K562 (cell line): ENCODE data around the gene RNF166. TPM values are rescaled to one million over a fixed set of nuclear protein-coding genes. Genes with fewer than 3 reads are reported as not detected.
A peak's percentile ranks its signal among the peaks of the same experiment; 100 is the strongest.

ENCODE experiments used
- FOXA3 ChIP-seq, 2 experiments: fragments of 450-650 bp in 1 of 2; sonication (generic) in 1 of 2; formaldehyde crosslinking; IDR thresholded peaks in 1 of 2; conservative IDR thresholded peaks in 1 of 2; 2 replicates each; pipeline versions ENCODE4 v1.4.0 to v1.8.0; 2020 to 2022; ENCODE audit warnings: mild to moderate bottlenecking in 2 of 2, missing genetic modification reagents in 1 of 2
- HDAC1 ChIP-seq, 2 experiments: fragments of 450-650 bp; IDR thresholded peaks; 2 replicates each; pipeline ENCODE4 v1.6.1; 2016 to 2017; ENCODE audit warnings: inconsistent platforms in 1 of 2, mild to moderate bottlenecking in 1 of 2, moderate library complexity in 1 of 2
- HMGN3 ChIP-seq: IDR thresholded peaks from 2 replicates; pipeline ENCODE4 v1.6.1; 2011; ENCODE audit warnings: borderline replicate concordance, low read depth, mild to moderate bottlenecking, mixed read lengths, low read length; ENCODE audit not compliant: insufficient read length; ENCODE audit errors: extremely low read depth
- JUND ChIP-seq, 2 experiments: IDR thresholded peaks; 2 replicates in 1 of 2; 3 replicates in 1 of 2; pipeline ENCODE4 v1.6.1; 2011; ENCODE audit warnings: borderline replicate concordance in 2 of 2, low read depth in 2 of 2, low read length in 2 of 2, improper control_type of control experiment in 1 of 2, missing biosample characterization in 1 of 2, missing genetic modification characterization in 1 of 2, missing genetic modification reagents in 1 of 2
- KDM1A ChIP-seq, 2 experiments: fragments of 450-650 bp; IDR thresholded peaks; 2 replicates each; pipeline ENCODE4 v1.6.1; 2016; ENCODE audit warnings: mild to moderate bottlenecking in 2 of 2
- MYC ChIP-seq, 2 experiments: fragments of 250-450 bp in 1 of 2; sonication (Bioruptor Pico) in 1 of 2; IDR thresholded peaks; 2 replicates each; pipeline versions ENCODE4 v1.5.1 to v1.6.1; 2012 to 2021; ENCODE audit warnings: low read depth in 2 of 2, borderline replicate concordance in 1 of 2, improper control_type of control experiment in 1 of 2, low read length in 1 of 2, mild to moderate bottlenecking in 1 of 2, moderate library complexity in 1 of 2
- MYNN ChIP-seq, 2 experiments: sonication (generic); formaldehyde crosslinking in 1 of 2; IDR thresholded peaks; 2 replicates each; pipeline versions ENCODE4 v1.5.0 to v1.6.1; 2016 to 2020; ENCODE audit warnings: antibody characterized with exemption in 1 of 2, missing genetic modification reagents in 1 of 2
- PHF20 ChIP-seq: fragments of 450-650 bp; IDR thresholded peaks from 2 replicates; pipeline ENCODE4 v1.6.1; 2018; ENCODE audit not compliant: partially characterized antibody
- RB1 ChIP-seq: fragments of 450-650 bp; IDR thresholded peaks from 2 replicates; pipeline ENCODE4 v1.6.1; 2017; ENCODE audit warnings: low read depth, mild to moderate bottlenecking
- RBM14 ChIP-seq: fragments of 200-400 bp; formaldehyde crosslinking; IDR thresholded peaks from 2 replicates; pipeline ENCODE4 v1.6.1; 2018; ENCODE audit warnings: low read depth, mild to moderate bottlenecking, low read length, moderate library complexity, borderline replicate concordance; ENCODE audit not compliant: insufficient read depth
- RUNX1 ChIP-seq: sonication (generic); IDR thresholded peaks from 2 replicates; pipeline ENCODE4 v1.6.1; 2016; ENCODE audit warnings: antibody characterized with exemption, low read depth
- SAFB ChIP-seq: fragments of 200-400 bp; formaldehyde crosslinking; IDR thresholded peaks from 2 replicates; pipeline ENCODE4 v1.6.1; 2017; ENCODE audit warnings: low read depth, low read length, borderline replicate concordance
- SAFB2 ChIP-seq: fragments of 200-400 bp; formaldehyde crosslinking; IDR thresholded peaks from 2 replicates; pipeline ENCODE4 v1.6.1; 2018; ENCODE audit warnings: borderline replicate concordance, low read length, low read depth, moderate library complexity; ENCODE audit not compliant: severe bottlenecking
- TEAD4 ChIP-seq, 2 experiments: sonication (generic) in 1 of 2; formaldehyde crosslinking in 1 of 2; IDR thresholded peaks; 2 replicates each; pipeline versions ENCODE4 v1.6.1 to v1.8.0; 2012 to 2022; ENCODE audit warnings: borderline replicate concordance in 1 of 2, inconsistent platforms in 1 of 2, low read length in 1 of 2, mild to moderate bottlenecking in 1 of 2, missing genetic modification reagents in 1 of 2
- ZFX ChIP-seq: sonication (generic); formaldehyde crosslinking; IDR thresholded peaks from 2 replicates; pipeline ENCODE4 v1.8.0; 2022; ENCODE audit warnings: mild to moderate bottlenecking, missing genetic modification reagents, moderate library complexity
- ZNF830 ChIP-seq: fragments of 250-450 bp; sonication (Bioruptor Pico); IDR thresholded peaks from 2 replicates; pipeline ENCODE4 v1.5.0; 2021; ENCODE audit warnings: mild to moderate bottlenecking
- polyA plus RNA-seq, 8 experiments: library from polyadenylated mRNA; depleted of rRNA in 4 of 8; stranded (reverse) in 5 of 8; unstranded in 3 of 8; fragments of >200 nt; fragmentation: Nextera tagmentation in 2 of 8; fragmentation: Illumina TruSeq in 1 of 8; extraction: Ambion mirVana in 2 of 8; extraction: Trizol in 1 of 8; gene quantifications; 2 replicates each; pipeline versions ENCODE4 v1.2.1 to v1.2.3, GENCODE V29; 2011 to 2014; ENCODE audit warnings: inconsistent platforms in 1 of 8, missing spikeins in 1 of 8
- total RNA-seq, 7 experiments: library from RNA; depleted of rRNA in 6 of 7; stranded (reverse); fragments of >200 nt in 6 of 7; fragmentation: Illumina TruSeq in 2 of 7; extraction: Trizol in 2 of 7; gene quantifications; 2 replicates each; pipeline versions ENCODE4 v1.2.1 to v1.2.3, GENCODE V29; 2011 to 2021; ENCODE audit warnings: low replicate concordance in 1 of 7
- TF ChIP-seq, protein P1 (sequence below): fragments of 250-450 bp; sonication (Bioruptor Pico); IDR thresholded peaks from 2 replicates; pipeline ENCODE4 v1.9.0; 2021; ENCODE audit warnings: mild to moderate bottlenecking
- TF ChIP-seq, protein P2 (sequence below): sonication (generic); formaldehyde crosslinking; IDR thresholded peaks from 2 replicates; pipeline ENCODE4 v1.9.0; 2022; ENCODE audit warnings: mild to moderate bottlenecking, missing genetic modification reagents
- TF ChIP-seq, protein P3 (sequence below): fragments of 450-650 bp; formaldehyde crosslinking; IDR thresholded peaks from 2 replicates; pipeline ENCODE4 v1.4.0; 2020; ENCODE audit warnings: mild to moderate bottlenecking
- TF ChIP-seq, protein P4 (sequence below): sonication (generic); formaldehyde crosslinking; IDR thresholded peaks from 2 replicates; pipeline ENCODE4 v1.5.0; 2020; ENCODE audit warnings: missing genetic modification reagents

Gene RNF166
- total and polyA plus RNA-seq, 9 of the 15 experiments (the other 6 are each of a cell fraction or from before 2014, with no cell fraction given): 0.56 to 60.3 (median 19.5) TPM

DNA sequence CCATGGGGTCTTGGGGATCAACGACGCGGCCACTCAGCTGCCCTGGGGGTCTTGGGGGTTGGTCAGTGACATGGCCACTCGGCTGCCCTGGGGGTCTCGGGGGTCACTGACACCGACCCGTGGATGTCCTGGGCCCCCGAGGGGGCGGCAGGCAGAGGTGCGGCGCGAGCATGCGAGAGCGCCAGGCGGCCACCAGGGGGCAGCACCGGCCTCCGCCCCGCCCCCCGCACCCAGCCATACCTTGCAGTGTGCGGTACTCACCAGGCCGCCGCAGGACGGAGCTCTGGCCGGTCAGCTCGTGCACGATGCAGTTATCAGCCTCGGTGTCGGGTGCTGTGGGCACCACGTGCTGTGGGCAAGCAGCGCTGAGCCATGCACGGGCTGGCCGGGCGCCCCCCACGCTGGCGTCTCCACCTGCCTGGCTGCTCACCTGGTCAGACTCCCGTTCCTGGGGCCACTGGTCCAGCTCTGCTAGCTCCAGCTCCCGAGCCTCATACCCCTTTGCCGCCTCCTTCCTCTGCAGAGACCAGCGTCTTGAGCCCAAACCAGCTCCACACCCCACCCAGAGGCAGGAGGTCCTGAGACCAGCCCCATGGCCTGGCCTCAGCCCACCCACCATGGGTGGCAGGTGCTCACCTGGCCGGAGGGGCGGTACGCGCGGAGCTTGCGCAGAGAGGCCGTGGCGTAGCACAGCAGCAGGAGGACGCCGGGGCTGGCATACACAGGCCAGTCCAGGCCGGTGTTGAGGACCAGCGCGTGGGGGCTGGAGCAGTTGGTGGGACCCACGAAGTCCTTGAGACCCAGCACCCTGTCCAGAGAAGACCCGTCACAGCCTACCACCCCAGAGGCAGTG is 31.3 kb upstream of the RNF166 start (continued):
- peak; percentile 60 for TF ChIP-seq JUND (IDR thresholded peaks at IDR 0.05; ENCODE audit: borderline replicate concordance, low read depth, low read length)
- TF ChIP-seq JUND (tag; IDR thresholded peaks at IDR 0.05; ENCODE audit: borderline replicate concordance, low read depth, low read length): peak; percentile 22; the same call in 1 of the 3 replicates
- no peak for TF ChIP-seq SAFB2
- TF ChIP-seq MYC (IDR thresholded peaks at IDR 0.05; ENCODE audit: low read depth, low read length): peak; percentile 98
- TF ChIP-seq MYC (CRISPR knock-in tag; IDR thresholded peaks at IDR 0.05; ENCODE audit: borderline replicate concordance, low read depth): no peak; the same call in 1 of the 2 replicates
- TF ChIP-seq RUNX1: peak; percentile 50; the same call in 1 of the 2 replicates
- peak; percentile 85 for TF ChIP-seq HMGN3
- TF ChIP-seq HDAC1 (IDR thresholded peaks at IDR 0.05): peak in 1 of 2 experiments; percentile 75; a peak in 2 of 4 replicates
- peak; percentile 19 for TF ChIP-seq PHF20
- TF ChIP-seq, protein P1, sequence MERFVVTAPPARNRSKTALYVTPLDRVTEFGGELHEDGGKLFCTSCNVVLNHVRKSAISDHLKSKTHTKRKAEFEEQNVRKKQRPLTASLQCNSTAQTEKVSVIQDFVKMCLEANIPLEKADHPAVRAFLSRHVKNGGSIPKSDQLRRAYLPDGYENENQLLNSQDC (CRISPR knock-in tag): no peak
- peak; percentile 19; the same call in 1 of the 2 replicates for TF ChIP-seq TEAD4 (IDR thresholded peaks at IDR 0.05; ENCODE audit: low read length)
- 0 out of 2 replicates have a peak, but pooled peaks have one; percentile 48 for TF ChIP-seq TEAD4 (CRISPR knock-in tag; IDR thresholded peaks at IDR 0.05; ENCODE audit: borderline replicate concordance)
- TF ChIP-seq, protein P2, sequence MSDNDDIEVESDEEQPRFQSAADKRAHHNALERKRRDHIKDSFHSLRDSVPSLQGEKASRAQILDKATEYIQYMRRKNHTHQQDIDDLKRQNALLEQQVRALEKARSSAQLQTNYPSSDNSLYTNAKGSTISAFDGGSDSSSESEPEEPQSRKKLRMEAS (CRISPR knock-in tag): peak; percentile 99
- TF ChIP-seq ZNF830 (CRISPR knock-in tag): 0 out of 2 replicates have a peak, but pooled peaks have one; percentile 12
- TF ChIP-seq MYNN (IDR thresholded peaks at IDR 0.05): peak; percentile 83
- TF ChIP-seq MYNN (CRISPR knock-in tag; IDR thresholded peaks at IDR 0.05): no peak
- TF ChIP-seq, protein P3, sequence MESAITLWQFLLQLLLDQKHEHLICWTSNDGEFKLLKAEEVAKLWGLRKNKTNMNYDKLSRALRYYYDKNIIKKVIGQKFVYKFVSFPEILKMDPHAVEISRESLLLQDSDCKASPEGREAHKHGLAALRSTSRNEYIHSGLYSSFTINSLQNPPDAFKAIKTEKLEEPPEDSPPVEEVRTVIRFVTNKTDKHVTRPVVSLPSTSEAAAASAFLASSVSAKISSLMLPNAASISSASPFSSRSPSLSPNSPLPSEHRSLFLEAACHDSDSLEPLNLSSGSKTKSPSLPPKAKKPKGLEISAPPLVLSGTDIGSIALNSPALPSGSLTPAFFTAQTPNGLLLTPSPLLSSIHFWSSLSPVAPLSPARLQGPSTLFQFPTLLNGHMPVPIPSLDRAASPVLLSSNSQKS: no peak
- TF ChIP-seq, protein P4, sequence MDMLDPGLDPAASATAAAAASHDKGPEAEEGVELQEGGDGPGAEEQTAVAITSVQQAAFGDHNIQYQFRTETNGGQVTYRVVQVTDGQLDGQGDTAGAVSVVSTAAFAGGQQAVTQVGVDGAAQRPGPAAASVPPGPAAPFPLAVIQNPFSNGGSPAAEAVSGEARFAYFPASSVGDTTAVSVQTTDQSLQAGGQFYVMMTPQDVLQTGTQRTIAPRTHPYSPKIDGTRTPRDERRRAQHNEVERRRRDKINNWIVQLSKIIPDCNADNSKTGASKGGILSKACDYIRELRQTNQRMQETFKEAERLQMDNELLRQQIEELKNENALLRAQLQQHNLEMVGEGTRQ (CRISPR knock-in tag): peak; percentile 67
- peak; percentile 98 for TF ChIP-seq RB1
- no peak for TF ChIP-seq ZFX (CRISPR knock-in tag)
- TF ChIP-seq FOXA3 (CRISPR knock-in tag; conservative IDR thresholded peaks at IDR 0.05 in 1 of 2, IDR thresholded peaks at IDR 0.05 in 1 of 2): peak in 1 of 2 experiments; percentile 67; a peak in 2 of 4 replicates
- TF ChIP-seq RBM14: no peak
- TF ChIP-seq SAFB: peak; percentile 65; the same call in 1 of the 2 replicates
- no peak for TF ChIP-seq KDM1A (IDR thresholded peaks at IDR 0.05)
